Kidney (tissue), 14 donors: ENCODE data around the gene SPINK9. TPM values are rescaled to one million over a fixed set of nuclear protein-coding genes. Genes with fewer than 3 reads are reported as not detected.

Experiments used
- DNase-seq, 5 donors: peaks; one replicate each; pipeline ENCODE4 v3.0.0-alpha.2; 2013 to 2020
- FAIRE-seq: peaks from 2 replicates; lab custom pipeline; 2012; peaks lifted over from hg19 to GRCh38; lab: Jason Lieb, UNC
- H3K27ac ChIP-seq, 2 donors: one replicate each; pipeline ENCODE4 v1.7.0; 2013; ENCODE audit warnings: low read depth in 2 of 2, low read length in 2 of 2, inconsistent platforms in 1 of 2
- H3K27me3 ChIP-seq: one replicate; pipeline ENCODE4 v1.7.1; 2013; ENCODE audit warnings: low read length, inconsistent platforms; ENCODE audit not compliant: control insufficient read depth, insufficient read depth
- H3K36me3 ChIP-seq, 3 donors: one replicate each; pipeline versions ENCODE4 v1.7.0 to v1.7.1; 2013; ENCODE audit warnings: low read length in 3 of 3, control low read depth in 1 of 3, inconsistent platforms in 1 of 3; ENCODE audit not compliant: insufficient read depth in 3 of 3, control insufficient read depth in 2 of 3
- H3K4me1 ChIP-seq, 3 donors: one replicate each; pipeline versions ENCODE4 v1.7.0 to v1.7.1; 2013; ENCODE audit warnings: low read length in 3 of 3, inconsistent platforms in 1 of 3, low read depth in 1 of 3; ENCODE audit not compliant: control insufficient read depth in 2 of 3, insufficient read depth in 2 of 3
- H3K4me3 ChIP-seq, 3 donors: one replicate each; pipeline versions ENCODE4 v1.7.0 to v1.8.1; 2013; ENCODE audit warnings: low read length in 3 of 3, control low read depth in 1 of 3, inconsistent platforms in 1 of 3
- H3K9ac ChIP-seq, 3 donors: one replicate each; pipeline versions ENCODE4 v1.7.0 to v1.7.1; 2013; ENCODE audit warnings: low read length in 3 of 3, control low read depth in 1 of 3, inconsistent platforms in 1 of 3
- H3K9me3 ChIP-seq, 3 donors: one replicate each; pipeline versions ENCODE4 v1.7.0 to v1.7.1; 2013; ENCODE audit warnings: low read length in 3 of 3, control low read depth in 1 of 3, inconsistent platforms in 1 of 3; ENCODE audit not compliant: control insufficient read depth in 2 of 3, insufficient read depth in 1 of 3
- intact Hi-C: fragments of 100-400 bp; cut with DNase I; formaldehyde crosslinking; loops from one replicate; pipeline ENCODE4 v1.11.1; 2022
- polyA plus RNA-seq: library from polyadenylated mRNA; stranded (reverse); fragments of 350-450 nt; fragmentation: Illumina TruSeq; extraction: RNeasy Lipid Tissue Mini Kit (QIAGEN cat#74804); gene quantifications from one replicate; pipeline ENCODE4 v1.2.3, GENCODE V29; 2014; ENCODE audit warnings: low read depth, low replicate concordance; ENCODE audit not compliant: insufficient read depth
- total RNA-seq: library from RNA; stranded (reverse); fragmentation: NEBNext Ultra II Directional; extraction: Animal tissue kit (Norgen Biotek cat#: 25700); gene quantifications from one replicate; pipeline ENCODE4 v1.2.1, GENCODE V29; 2021
- TF ChIP-seq, protein P1 (sequence below): IDR thresholded peaks from 3 replicates; pipeline ENCODE4 v1.5.1; 2012; ENCODE audit warnings: mild to moderate bottlenecking, moderate library complexity, borderline replicate concordance; ENCODE audit not compliant: insufficient read depth; ENCODE audit errors: extremely low read depth
- donor health status: control.
- donor health status: control.
- donor health status: control.
- donor health status: control.
- donor health status: control.
- donor health status: DM: yes; HTN: yes; CAD: no.
- donor health status: Normal renal cell carcinoma (clear cell type).

The SPINK9 gene
- total and polyA plus RNA-seq, 2 donors from 2014 or later = not detected

DNA sequence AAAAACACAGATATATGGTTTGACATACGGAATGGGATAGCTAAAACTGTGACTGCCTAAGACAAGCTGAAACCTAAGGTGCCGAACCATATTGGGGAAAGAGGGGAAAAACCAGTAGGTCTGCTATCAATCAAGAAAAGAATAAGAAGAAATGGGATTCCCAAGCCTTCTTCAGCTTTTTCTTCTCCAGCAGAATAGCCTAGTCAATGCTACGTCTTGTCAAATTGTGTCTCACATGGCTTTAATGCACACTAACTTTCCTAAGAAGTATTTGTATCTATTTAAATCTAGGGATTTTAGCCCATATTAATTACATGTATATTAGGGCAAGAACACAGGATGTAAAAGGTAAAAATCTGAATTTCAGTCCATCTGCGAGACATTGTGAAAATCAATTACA, 47.6 kb downstream of the SPINK9 start:
- Histone ChIP-seq H3K9me3 (no peaks in the 10 kb centered on the region), H3K27me3 (no peaks in the 10 kb centered on the region), H3K36me3 (no peaks in the 10 kb centered on the region), H3K27ac (no peak overlapping the region), H3K9ac (peak overlapping the region; percentile 34 to 84 (median 83)), H3K4me1 (peaks cover 0 to 20% (median 7%) of the 10 kb centered on the region in 3 donors), H3K4me3 (peak overlapping the region; percentile 79 to 99 (median 82))
- TF ChIP-seq, protein P1, sequence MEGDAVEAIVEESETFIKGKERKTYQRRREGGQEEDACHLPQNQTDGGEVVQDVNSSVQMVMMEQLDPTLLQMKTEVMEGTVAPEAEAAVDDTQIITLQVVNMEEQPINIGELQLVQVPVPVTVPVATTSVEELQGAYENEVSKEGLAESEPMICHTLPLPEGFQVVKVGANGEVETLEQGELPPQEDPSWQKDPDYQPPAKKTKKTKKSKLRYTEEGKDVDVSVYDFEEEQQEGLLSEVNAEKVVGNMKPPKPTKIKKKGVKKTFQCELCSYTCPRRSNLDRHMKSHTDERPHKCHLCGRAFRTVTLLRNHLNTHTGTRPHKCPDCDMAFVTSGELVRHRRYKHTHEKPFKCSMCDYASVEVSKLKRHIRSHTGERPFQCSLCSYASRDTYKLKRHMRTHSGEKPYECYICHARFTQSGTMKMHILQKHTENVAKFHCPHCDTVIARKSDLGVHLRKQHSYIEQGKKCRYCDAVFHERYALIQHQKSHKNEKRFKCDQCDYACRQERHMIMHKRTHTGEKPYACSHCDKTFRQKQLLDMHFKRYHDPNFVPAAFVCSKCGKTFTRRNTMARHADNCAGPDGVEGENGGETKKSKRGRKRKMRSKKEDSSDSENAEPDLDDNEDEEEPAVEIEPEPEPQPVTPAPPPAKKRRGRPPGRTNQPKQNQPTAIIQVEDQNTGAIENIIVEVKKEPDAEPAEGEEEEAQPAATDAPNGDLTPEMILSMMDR = no peak
- intact Hi-C loops = no loop called here
- FAIRE-seq (no peak), DNase-seq (peak in 1 of 5 donors; percentile 37)

DNA sequence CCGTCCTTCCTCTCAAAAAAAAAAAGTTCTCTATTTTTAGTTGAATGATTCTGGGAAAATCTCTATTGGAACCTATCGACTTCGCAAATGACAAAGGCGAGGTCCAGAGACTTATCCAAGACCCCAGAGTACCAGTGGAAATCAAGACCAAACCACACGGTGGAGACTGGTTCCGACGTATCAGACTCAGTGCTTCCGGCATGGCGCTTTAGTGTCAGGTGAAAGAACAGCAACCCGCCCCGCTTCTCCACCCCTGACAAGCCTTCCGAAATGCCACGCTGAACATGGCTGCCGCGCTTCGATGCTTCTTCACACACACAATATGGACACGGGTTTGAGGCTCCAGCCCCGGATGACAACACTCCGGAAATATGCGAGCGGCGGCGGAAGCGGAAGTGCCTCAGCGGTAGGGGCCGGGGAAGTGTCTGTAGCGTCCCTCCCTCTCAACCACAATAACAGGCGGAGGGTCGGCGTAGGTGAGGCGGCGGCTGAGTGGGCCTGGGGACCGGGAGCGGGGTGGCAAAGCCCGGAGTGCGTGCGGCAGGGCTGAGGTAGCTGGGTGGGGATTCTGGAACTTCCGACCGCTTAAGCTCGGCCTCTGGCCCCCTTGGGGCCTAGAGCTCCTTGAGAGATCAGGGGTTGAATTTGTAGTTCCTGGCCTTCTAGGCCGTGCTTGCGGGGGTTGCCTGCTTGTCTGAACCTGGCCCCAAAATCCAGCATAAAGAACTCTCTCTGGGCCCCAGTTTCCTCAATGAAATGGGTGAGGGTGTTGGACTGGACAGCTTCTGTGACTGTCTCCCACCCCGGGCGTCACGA, 48.4 kb downstream of the SPINK9 start, which contains the start of gene FBXO38:
TSS of gene FBXO38 (plus strand) at position 395 of the 816 bp plus-strand sequence. CDS start 10,819 bp downstream, outside the sequence.
- Histone ChIP-seq H3K4me1 (peaks cover 0 to 20% (median 7%) of the 10 kb centered on the region in 3 donors), H3K9me3 (no peaks in the 10 kb centered on the region), H3K9ac (peak within 1 kb of the TSS; percentile 83 to 97 (median 84)), H3K27me3 (no peaks in the 10 kb centered on the region), H3K27ac (peak within 1 kb of the TSS; percentile 68 to 80), H3K36me3 (no peaks in the 10 kb centered on the region), H3K4me3 (peak within 1 kb of the TSS; percentile 79 to 99 (median 82))
- DNase-seq = peak; percentile 97 to 99 (median 98)
- TF ChIP-seq, protein P1 = no peak
- intact Hi-C loops = no loop called here
- peak; percentile 93 for FAIRE-seq

DNA sequence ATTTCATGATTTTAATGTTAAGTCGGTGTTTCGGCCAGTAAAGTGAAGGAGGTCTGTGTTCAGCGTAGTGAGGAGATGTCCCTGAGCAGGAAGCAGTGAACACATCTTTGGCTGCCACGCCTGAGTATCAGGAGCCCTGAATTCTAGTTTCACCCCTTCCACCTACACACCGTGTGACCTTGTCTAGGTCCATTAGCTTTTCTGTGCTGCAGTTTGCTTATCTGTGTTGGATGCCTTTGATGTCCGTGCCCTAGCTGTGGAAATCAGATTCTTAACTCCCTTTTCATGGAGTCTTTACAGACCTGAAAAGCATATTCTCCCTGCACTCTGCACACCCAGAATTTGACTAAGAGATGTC, 49.0 kb downstream of the SPINK9 start:
- FAIRE-seq (no peak), DNase-seq (no peak)
- peak overlapping the region; percentile 75 to 97 (median 84) for H3K9ac ChIP-seq
- H3K9me3 ChIP-seq = no peaks in the 10 kb centered on the region
- peaks cover 0 to 20% (median 7%) of the 10 kb centered on the region in 3 donors for H3K4me1 ChIP-seq
- no peaks in the 10 kb centered on the region for H3K27me3 ChIP-seq
- H3K4me3 ChIP-seq = peak overlapping the region; percentile 79 to 99 (median 82)
- H3K27ac ChIP-seq = peak overlapping the region; percentile 68 to 80
- intact Hi-C loops = no loop called here
- TF ChIP-seq, protein P1 = no peak
- H3K36me3 ChIP-seq = no peaks in the 10 kb centered on the region
